Measurements from ENCODE around the gene AGTPBP1. TPM values are rescaled to one million over a fixed set of nuclear protein-coding genes. Genes with fewer than 3 reads are reported as not detected.
A peak's percentile ranks its signal among the peaks of the same experiment; 100 is the strongest.

AGTPBP1 gene
- total and polyA plus RNA-seq, 8 donors, result 24.0 to 44.0 (median 26.6) TPM

GRCh38 chr9:85745203-85745602 lies 3.4 kb upstream of the AGTPBP1 start:
- Histone ChIP-seq H3K27me3 (no peaks in the 10 kb centered on the region), H3K36me3 (no peaks in the 10 kb centered on the region), H3K4me1 (peaks cover 0 to 29% of the 10 kb centered on the region in 2 donors), H3K27ac (no peak overlapping the region), H3K4me3 (no peak overlapping the region), H3K9me3 (no peaks in the 10 kb centered on the region)
- TF ChIP-seq CTCF (IDR thresholded peaks at IDR 0.05), result no peak
- intact Hi-C loops (cut with DNase I), result no loop called here
- ATAC-seq (no peak), DNase-seq (no peak)

- ATAC-seq (no peak), DNase-seq (no peak)
- H3K4me1 ChIP-seq, result peaks cover 0 to 36% of the 10 kb centered on the region in 2 donors
- no peaks in the 10 kb centered on the region for H3K27me3 ChIP-seq
- intact Hi-C loops (cut with DNase I), result no loop called here
- no peaks in the 10 kb centered on the region for H3K9me3 ChIP-seq
- H3K4me3 ChIP-seq, result no peak overlapping the region
- no peaks in the 10 kb centered on the region for H3K36me3 ChIP-seq
- H3K27ac ChIP-seq, result no peak overlapping the region
- no peak for TF ChIP-seq CTCF (IDR thresholded peaks at IDR 0.05)
Observed at GRCh38 chr9:85744480-85744879, 2.7 kb upstream of the AGTPBP1 start.

- Histone ChIP-seq H3K9me3 (no peaks in the 10 kb centered on the region), H3K4me1 (peaks cover 0 to 46% of the 10 kb centered on the region in 2 donors), H3K36me3 (no peaks in the 10 kb centered on the region), H3K27ac (peak overlapping the region in 1 of 2 donors; percentile 43), H3K27me3 (no peaks in the 10 kb centered on the region), H3K4me3 (peak overlapping the region in 1 of 2 donors; percentile 6)
- TF ChIP-seq CTCF (IDR thresholded peaks at IDR 0.05), result no peak
- intact Hi-C loops (cut with DNase I), result no loop called here
- peak; percentile 16 for ATAC-seq
- peak in 3 of 4 donors; percentile 14 to 76 (median 76) for DNase-seq
Observed at GRCh38 chr9:85743275-85744128, 1.7 kb upstream of the AGTPBP1 start.

- Histone ChIP-seq H3K4me3 (peak overlapping the region; percentile 88 to 89), H3K4me1 (peaks cover 0 to 53% of the 10 kb centered on the region in 2 donors), H3K27ac (peak overlapping the region; percentile 79 to 98), H3K9me3 (no peaks in the 10 kb centered on the region), H3K36me3 (no peaks in the 10 kb centered on the region), H3K27me3 (no peaks in the 10 kb centered on the region)
- DNase-seq (peak in 1 of 4 donors; percentile 23), ATAC-seq (peak; percentile 3)
- TF ChIP-seq CTCF (IDR thresholded peaks at IDR 0.05), result no peak
- intact Hi-C loops (cut with DNase I), result no loop called here
Observed at GRCh38 chr9:85742597-85742936, 813 bp upstream of the AGTPBP1 start.

- TF ChIP-seq CTCF (IDR thresholded peaks at IDR 0.05), result no peak
- peak overlapping the region; percentile 88 to 89 for H3K4me3 ChIP-seq
- peak overlapping the region; percentile 81 to 98 for H3K27ac ChIP-seq
- H3K27me3 ChIP-seq, result no peaks in the 10 kb centered on the region
- no peaks in the 10 kb centered on the region for H3K9me3 ChIP-seq
- intact Hi-C loops (cut with DNase I), result no loop called here
- H3K4me1 ChIP-seq, result peaks cover 0 to 60% of the 10 kb centered on the region in 2 donors
- ATAC-seq (peak; percentile 36), DNase-seq (peak in 3 of 4 donors; percentile 60 to 87 (median 63))
- no peaks in the 10 kb centered on the region for H3K36me3 ChIP-seq
Observed at GRCh38 chr9:85741095-85741874, 469 bp downstream of the AGTPBP1 start.
